Limb (tissue), 2 donors: ENCODE measurements around the gene TBX20.
"Not testable (repeated sequence)": the region's sequence is repeated elsewhere in the genome, so short reads cannot be mapped to it uniquely, and the experiment has no call there.

Experiments used
- DNase-seq, 2 donors: peaks; one replicate each; pipeline ENCODE4 v3.0.0-alpha.2; 2016; ENCODE audit errors: extremely low spot score in 2 of 2

The TBX20 gene

GRCh38 chr7:35172131-35172530 is 81.8 kb downstream of the TBX20 start:
- DNase-seq = not testable (repeated sequence)

GRCh38 chr7:35167658-35168057 is 86.2 kb downstream of the TBX20 start:
- not testable (repeated sequence) for DNase-seq

GRCh38 chr7:35167158-35167557 is 86.7 kb downstream of the TBX20 start:
- not testable (repeated sequence) for DNase-seq

- not testable (repeated sequence) for DNase-seq
Observed at GRCh38 chr7:35161059-35161740, 92.7 kb downstream of the TBX20 start.
